GM18909 (cell line): ENCODE results near the gene FAP.
A peak's percentile ranks its signal among the peaks of the same experiment; 100 is the strongest.

Experiments used
- ATAC-seq: cut with Tn5 transposase; IDR thresholded peaks from one replicate; pipeline ENCODE4 v1.9.1; 2021; ENCODE audit warnings: mild to moderate bottlenecking; ENCODE audit not compliant: unreplicated experiment, poor library complexity

FAP gene

DNA sequence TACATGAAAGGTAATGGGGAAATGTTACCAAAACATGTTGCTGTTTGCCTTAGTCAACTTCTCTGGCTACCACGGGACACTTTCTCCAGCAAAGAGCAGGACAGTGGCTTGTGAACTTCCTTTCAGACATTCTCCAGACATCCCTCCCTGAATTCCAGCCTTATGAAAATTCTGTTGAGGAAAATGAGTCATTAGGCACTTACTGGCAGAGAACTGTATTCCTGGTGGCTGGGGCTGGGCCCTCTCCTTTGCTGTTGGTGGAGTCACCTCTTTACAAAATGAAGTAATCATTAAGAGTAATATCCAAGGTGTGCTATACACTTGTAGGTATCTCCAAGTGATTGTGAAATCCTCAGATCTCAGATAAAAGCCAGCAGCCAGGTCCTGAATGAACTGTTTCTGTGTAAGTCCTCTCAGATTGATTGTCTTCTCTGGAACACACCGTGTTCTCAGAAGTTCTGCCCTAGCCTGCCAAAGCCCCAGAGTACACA lies 1.3 kb upstream of the FAP start:
- ATAC-seq, result no peak

- ATAC-seq, result no peak
These were observed 470 bp upstream of the FAP start for GRCh38 chr2:162243715-162244114.

DNA sequence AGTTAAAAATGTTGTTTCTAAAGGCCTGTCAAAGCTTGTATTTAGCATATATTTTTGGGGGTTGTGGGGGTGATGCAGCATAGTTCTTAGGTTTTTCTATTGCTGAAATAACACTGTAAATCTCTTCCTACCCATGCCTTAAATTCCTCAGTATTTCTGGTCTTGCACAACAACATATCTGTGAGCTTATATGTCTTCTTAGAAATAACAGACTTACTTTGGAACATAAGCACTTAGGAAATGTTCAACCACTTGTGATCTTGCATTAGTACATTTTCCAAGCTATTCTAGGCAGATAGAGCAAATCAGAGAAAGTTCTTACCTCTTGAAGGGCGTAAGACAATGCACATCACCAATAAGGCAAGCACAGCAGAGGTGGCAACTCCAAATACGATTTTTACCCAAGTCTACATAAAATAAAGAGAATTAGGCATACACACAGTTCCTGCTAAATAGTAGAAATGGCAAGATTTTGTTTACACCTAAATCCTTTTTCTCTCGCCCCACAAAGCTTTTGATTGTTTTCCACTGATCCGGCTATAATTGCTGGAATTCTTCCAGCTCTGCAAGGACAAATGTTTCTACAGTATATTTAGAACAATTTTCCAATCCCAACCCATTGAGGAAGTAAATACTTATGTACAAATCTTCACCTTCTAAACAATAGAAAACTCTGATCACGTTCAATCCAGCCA lies 512 bp downstream of the FAP start:
- ATAC-seq, result no peak

GRCh38 chr2:162241571-162241970 lies 1.7 kb downstream of the FAP start:
- no peak for ATAC-seq

GRCh38 chr2:162234620-162235462 lies 8.4 kb downstream of the FAP start:
- ATAC-seq, result no peak

DNA sequence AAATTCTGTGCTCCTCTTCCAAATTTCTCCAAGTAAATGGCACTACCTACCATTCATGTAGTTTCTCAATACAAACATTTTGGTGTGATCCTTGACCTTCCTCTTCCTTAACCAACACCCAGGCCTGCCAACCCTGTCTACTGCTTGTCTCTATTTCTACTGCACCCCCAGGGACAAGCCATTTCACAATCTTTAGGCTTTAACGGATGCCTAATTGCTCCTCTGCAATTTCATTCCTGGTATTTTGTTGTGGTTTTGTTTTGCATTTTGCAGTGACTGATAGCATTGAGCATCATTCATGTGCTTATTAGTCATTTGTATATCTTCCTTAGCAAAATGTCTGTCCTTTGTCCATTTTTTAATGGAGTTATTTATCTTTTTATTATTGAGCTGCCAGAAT lies 10.0 kb downstream of the FAP start:
- no peak for ATAC-seq

- ATAC-seq, result no peak
These were observed 10.6 kb downstream of the FAP start for GRCh38 chr2:162232671-162233070.

DNA sequence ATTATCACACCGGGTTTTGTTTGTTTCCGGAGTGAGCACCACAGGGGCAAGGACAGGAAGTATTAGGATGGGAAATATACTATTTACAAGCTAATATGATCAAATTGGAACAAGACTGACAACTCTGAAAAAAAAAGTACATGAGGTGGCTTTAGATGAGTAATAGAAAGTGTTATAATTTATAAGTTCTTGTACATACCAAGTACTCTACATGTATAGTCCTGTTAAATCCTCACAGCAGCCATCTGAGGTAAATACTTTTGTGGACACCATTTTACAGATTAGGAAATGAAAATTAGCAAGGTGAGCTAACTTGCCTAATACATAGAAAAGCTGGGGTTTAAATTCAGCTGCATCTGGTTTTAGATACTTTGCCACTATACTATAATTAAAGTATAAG lies 11.2 kb downstream of the FAP start:
- ATAC-seq, result no peak

GRCh38 chr2:162230761-162231160 lies 12.5 kb downstream of the FAP start:
- ATAC-seq, result no peak

DNA sequence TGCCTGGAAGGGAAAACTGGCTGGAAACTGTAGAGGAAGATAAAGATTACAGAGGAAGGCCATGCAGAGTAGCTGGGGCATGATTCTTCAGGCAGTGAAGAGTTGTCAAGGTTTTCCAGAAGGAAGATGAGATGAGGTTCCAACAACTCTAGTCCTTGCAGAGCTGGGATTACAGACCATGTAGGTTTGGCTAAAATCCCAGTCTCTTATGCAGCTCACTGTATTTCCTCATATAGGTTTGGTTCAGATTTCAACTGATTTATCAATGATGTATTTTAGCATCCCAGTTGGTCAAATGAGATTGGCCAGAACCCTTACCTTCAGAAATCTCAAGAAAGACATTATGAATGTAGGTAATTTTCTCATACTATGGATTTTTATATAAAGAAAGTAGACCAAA lies 16.4 kb downstream of the FAP start:
- ATAC-seq, result no peak

DNA sequence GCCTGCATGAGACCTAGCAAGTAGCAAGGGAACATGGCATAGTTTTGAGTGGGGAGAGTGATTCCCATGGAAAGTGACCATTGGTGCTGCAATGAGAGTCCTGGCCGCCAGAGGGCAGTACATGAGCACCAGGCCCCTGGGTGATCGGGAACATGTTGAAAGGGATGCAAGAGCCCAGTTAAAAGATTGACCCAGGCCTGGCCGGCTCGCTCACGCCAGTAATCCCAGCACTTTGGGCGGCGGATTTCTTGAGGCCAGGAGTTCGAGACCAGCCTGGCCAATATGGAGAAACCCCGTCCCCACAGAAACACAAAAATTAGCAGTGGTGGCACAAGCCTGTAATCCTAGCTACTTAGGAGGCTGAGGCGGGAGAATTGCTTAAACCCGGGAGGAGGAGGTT lies 22.2 kb downstream of the FAP start:
- peak; percentile 97 for ATAC-seq

GRCh38 chr2:162220368-162220767 lies 22.9 kb downstream of the FAP start:
- ATAC-seq, result no peak

DNA sequence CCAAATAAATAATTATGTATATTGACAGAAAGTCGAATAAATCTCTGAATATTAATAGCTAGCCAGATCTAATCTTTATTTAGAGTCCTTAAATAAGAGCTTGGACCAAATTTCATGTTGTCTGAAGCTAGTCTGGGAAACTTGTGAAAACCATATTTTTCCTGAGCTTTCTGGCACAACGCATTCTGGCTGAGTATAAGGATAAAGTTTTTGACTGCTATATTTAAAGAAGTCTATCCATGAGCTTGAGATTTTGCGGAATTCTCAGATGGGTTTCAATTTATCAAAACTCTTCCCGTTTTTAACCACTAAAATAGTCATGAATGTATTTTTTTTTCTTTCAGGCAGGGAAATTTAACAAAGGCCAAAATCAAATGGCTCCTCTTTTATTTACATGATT lies 23.8 kb downstream of the FAP start:
- ATAC-seq, result no peak

GRCh38 chr2:162217598-162217997 lies 25.6 kb downstream of the FAP start:
- ATAC-seq, result no peak

DNA sequence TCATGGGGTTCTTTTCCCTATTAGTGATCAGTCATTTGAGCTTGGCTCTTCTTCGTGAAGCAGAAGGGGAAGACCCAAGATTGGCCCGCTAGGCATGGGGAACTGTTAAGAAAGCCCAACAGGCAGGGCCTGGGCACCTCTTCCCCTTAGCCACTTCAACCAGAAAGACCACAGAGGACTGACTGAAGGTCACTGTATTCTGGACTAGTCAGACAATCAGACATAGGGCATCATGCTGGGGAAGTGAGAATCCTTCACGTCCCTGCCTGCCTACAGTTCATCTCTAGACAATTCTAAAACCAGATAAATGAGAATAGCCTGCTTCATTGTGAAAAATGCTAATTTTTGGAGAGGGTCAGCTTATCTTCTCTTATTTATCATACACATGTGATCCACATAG lies 28.1 kb downstream of the FAP start:
- ATAC-seq, result no peak

DNA sequence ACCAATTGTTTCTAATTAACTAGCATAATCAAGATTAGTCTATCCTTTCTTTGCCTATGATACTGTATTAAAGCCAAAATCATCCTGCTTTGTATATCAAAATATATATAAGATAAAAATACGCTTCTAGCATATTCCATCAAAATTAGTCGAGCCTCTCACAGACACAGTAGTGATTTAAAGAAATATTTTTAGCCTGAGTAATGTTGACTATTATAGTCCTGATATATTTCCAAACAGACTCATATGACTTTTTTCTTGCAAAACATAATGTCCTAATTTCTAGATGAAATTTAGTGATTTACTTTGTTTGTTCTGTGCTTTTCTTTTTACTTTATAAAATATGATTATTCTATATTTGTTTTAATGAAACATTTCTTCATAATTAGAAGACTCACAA lies 30.9 kb downstream of the FAP start:
- ATAC-seq, result no peak

GRCh38 chr2:162211732-162212131 lies 31.5 kb downstream of the FAP start:
- ATAC-seq, result no peak

- no peak for ATAC-seq
These were observed 32.9 kb downstream of the FAP start for GRCh38 chr2:162210385-162210784.

DNA sequence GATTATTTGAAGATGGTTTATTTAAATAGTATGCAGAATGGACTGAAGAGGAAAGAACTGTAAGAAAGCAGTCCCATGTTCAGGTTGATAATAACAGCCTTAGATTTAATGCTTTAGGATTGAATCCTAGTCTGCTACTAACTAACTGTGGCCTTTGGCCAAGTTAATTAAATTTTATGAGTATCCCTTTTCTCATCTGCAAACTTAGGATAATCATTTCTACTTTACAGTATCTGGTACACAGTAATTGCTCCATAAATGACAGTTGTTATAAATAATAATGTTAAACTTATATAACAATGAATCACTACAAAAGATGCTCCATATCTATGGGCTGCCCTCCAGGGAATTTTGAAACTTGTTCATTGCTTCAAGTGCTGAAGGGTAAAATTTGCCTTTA lies 41.0 kb downstream of the FAP start:
- no peak for ATAC-seq

DNA sequence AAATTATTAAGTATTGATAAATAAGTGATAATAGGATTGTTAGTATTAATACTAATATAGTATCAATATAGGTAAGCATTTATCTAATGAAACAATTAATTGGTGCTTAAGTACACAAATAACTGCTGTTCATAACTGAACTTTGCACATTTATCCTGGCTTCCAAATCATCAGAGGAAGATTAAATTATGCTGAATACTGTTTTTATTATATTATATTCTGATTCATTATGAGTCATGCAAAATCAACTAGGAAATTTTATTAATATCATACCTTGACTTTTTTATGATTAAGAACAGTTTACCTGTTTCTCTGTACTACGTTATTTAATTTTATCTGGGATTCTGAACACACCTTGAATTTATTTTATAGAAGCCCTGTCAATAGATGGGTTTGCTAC lies 42.6 kb downstream of the FAP start:
- no peak for ATAC-seq

DNA sequence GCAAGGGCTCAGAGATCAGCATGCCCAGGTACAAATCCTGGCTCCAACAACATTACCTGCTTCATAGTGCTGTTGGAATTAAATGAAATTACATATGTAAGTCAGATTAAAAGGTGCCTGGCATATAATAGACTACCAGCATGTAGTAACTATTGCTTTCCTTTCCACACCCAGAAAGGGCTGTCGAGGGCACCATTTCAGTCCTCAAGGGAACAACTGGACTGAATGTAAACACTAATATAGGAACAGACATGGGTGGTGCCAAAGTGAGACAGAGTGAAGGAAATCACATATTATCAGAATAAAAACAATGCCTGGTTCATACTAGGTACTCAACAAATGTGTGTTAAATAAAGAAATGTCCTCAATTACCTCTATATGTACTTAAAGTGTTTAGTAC lies 43.3 kb downstream of the FAP start:
- no peak for ATAC-seq

- no peak for ATAC-seq
These were observed 45.0 kb downstream of the FAP start for GRCh38 chr2:162198239-162198638.
